SK-N-SH treated with all-trans-retinoic acid at 6 μM for 48 hours (cell line): ENCODE measurements around the gene ZNF777.

Experiments used
- BACH2 ChIP-seq: fragments of 250-450 bp; sonication (Bioruptor Pico); IDR thresholded peaks from 2 replicates; pipeline ENCODE4 v1.9.0; 2021; ENCODE audit warnings: mild to moderate bottlenecking, borderline replicate concordance
- CREB5 ChIP-seq: fragments of 250-450 bp; sonication (Bioruptor Pico); IDR thresholded peaks from 2 replicates; pipeline ENCODE4 v1.5.1; 2020; ENCODE audit warnings: low read depth, mild to moderate bottlenecking, moderate library complexity
- PATZ1 ChIP-seq: fragments of 250-450 bp; sonication (Bioruptor Pico); IDR thresholded peaks from 2 replicates; pipeline ENCODE4 v1.8.0; 2020; ENCODE audit warnings: mild to moderate bottlenecking, moderate library complexity, borderline replicate concordance
- SNAI2 ChIP-seq: fragments of 250-450 bp; sonication (Bioruptor Pico); IDR thresholded peaks from 2 replicates; pipeline ENCODE4 v1.5.0; 2020; ENCODE audit warnings: mild to moderate bottlenecking, moderate library complexity
- ZNF565 ChIP-seq: fragments of 450-650 bp; formaldehyde crosslinking; conservative IDR thresholded peaks from 2 replicates; pipeline ENCODE4 v1.5.0; 2020; ENCODE audit warnings: low read depth, mild to moderate bottlenecking, moderate library complexity
- ZNF70 ChIP-seq: fragments of 450-650 bp; formaldehyde crosslinking; IDR thresholded peaks from 2 replicates; pipeline ENCODE4 v1.5.0; 2020; ENCODE audit warnings: mild to moderate bottlenecking, moderate library complexity

- TF ChIP-seq ZNF70 (CRISPR knock-in tag) (no peak), BACH2 (CRISPR knock-in tag) (no peak), ZNF565 (no peak), SNAI2 (no peak), CREB5 (CRISPR knock-in tag) (no peak), PATZ1 (CRISPR knock-in tag) (no peak)
Observed at GRCh38 chr7:149495785-149496641, 35.2 kb upstream of the ZNF777 start.
